ENCODE measurements around the gene LAMA1.

DNA sequence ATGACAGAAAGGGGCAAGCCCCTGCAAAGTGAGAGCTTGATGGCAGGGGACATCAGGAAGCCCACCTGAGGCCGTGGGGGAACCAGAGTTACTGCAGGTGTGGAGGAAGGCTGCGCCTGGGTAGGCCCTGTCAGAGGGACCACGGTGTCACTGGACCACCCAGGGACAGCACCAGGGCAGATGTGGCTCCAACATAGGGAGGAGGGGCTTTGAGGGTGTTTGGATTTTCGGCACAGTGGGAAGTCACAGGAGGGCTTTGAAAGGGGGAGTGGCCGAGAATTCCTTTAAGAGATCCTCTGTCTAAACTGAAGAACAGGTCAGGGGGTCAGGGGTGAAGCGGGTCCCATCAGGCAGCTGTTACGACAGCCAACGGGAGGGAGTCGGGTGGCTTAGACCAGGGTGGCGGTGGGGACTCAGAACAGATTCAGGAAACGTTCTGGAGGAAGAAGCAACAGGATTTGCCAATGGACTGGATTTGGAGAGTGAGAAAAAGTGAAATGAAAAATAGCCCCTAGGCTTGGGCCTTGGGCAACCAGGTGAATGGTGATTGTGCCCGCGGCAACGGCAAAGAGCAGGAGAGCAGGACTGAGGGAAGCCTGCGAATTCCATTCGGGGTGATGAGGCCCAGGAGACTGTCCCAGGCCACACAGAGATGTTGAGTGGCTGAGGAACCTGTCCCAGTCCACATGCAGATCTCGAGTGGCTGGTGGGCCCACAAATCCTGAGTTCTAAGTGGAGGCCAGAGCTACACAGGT lies 166.1 kb downstream of the LAMA1 start:
- TF ChIP-seq EP300 (IDR thresholded peaks at IDR 0.05): no peak
- TF ChIP-seq CTCF (IDR thresholded peaks at IDR 0.05): no peak
- TF ChIP-seq POLR2AphosphoS5 (IDR thresholded peaks at IDR 0.05): no peak
- TF ChIP-seq POLR2A (IDR thresholded peaks at IDR 0.05): no peak
